Measurements from ENCODE around the gene ZNHIT6.
"Not testable (repeated sequence)": the region's sequence is repeated elsewhere in the genome, so short reads cannot be mapped to it uniquely, and the experiment has no call there.

Gene ZNHIT6

DNA sequence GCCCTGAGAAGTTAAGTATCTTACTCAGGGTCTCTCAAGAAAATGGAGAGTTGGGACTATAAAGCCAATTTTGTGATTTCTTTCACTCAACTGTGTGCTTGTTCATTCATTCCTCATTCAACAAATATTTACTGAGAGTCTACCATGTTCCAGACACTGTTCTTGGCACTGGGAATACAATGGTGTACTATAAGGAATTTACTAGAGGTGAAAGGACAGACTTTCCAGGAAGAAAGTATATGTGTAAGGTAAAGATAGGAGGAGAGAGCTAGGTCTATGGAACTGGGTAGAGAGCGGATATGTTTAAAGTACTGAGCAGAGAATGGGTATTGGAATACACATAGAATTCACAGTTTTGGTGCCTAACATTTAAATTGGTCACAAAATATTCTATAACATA lies 42.3 kb downstream of the ZNHIT6 start:
- DNase-seq = no peak

DNA sequence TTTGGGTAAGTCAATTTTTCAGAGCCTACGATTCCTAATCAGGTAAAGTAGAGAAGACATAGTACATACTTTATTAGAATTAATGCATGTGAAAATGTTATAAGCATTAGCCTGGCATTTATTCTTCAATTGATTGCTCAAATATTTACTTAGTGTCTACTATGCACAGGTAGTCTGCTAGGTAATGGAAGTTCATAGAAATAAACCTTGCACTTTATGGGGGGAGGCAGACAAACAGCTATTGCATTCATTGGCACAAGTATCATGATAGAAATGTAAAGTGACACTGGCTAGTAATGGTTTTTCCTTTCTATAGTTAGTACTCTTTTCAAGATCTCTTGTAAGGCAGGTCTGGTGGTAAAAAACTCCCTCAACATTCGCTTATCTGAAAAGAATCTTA lies 44.9 kb downstream of the ZNHIT6 start:
- no peak for DNase-seq

DNA sequence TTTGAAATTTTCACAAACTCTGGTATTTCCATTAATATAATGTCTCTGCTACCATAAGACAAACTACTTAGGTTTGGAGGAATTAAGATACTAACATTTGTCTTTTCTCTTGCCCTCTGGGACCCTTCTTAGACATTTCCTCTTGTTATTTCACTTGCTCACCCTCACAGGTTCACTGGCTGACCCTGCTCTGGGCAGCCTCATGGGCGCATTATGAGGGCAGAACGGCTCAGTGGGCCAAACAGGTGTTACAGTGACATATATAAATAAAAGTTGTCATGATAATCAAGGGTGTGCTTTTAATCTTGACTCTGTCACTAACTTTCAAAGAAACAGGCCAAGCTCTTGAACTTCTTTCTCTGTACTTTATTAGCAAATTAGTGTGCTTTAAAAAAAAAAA lies 46.5 kb downstream of the ZNHIT6 start:
- no peak for DNase-seq

DNA sequence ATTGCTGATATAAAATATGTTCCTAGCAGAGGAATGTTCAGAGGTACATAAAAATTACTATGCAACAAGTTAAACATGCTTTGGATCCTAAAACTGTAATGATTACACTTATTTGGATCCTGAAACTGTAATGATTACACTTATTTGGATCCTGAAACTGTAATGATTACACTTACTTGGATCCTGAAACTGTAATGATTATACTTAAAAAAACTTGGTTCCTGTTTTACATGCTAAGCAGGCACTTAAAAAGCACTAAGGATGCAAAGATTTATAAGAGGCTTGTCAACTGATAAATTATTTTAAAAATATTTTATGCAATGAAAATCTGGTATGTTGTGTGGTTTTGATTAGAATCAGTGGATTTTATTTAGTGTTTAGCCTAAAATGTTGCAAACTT lies 47.7 kb downstream of the ZNHIT6 start:
- no peak for DNase-seq

DNA sequence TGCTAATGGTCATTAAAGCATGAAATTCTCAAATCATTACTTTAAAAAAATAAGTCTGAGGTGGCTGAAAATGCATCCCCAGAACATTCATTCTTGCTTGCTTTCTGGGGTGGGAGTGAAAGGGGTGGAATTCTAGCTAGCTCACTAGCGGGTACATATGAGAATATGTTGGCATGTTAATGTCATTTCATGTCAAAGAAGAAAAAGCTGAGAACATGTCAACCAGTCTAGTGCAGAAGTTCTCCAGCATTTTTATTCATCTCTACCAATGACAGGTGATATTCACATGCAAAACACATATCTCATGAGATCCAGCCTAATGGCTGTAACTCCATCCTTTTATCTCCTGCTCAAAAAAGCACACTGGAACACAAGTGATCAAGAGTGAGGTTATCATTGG lies 49.1 kb downstream of the ZNHIT6 start:
- DNase-seq = no peak

DNA sequence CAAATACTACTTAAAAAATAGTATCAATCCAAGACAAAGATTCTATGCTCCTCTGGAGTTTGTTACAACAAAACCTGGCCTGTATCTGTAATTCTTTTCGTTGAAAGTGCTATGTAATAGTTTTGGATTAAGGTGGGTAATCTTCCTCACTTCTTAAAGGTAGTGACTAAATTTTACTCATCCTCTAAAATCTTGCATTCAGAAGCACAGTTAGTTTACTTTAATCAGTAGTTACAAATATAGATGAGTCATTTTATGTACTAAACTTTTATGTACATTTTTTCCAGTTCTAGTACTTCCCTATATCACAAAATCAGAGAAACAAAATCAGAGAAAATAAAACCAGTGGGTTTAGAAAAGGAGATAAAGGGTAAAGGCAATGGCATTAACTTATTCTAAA lies 51.3 kb downstream of the ZNHIT6 start:
- no peak for DNase-seq

DNA sequence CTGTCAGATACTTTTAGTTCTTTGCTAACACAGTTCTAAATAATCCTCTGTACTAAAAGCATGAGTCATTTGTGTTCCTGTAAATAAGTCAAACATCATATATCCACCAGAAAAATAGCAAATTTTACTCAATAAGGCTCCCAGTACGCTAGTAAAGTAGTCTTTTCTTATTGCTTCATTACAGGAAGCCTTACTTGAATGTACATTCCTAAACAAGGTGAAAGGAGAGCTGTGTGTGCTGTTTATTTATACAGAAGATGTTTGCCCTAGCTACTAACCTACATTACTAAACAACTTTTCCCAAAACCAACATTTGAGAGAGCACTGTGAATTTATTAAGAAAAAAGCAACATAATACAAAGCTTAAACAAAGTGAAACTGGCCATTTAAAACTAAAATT lies 52.0 kb downstream of the ZNHIT6 start:
- DNase-seq = no peak

DNA sequence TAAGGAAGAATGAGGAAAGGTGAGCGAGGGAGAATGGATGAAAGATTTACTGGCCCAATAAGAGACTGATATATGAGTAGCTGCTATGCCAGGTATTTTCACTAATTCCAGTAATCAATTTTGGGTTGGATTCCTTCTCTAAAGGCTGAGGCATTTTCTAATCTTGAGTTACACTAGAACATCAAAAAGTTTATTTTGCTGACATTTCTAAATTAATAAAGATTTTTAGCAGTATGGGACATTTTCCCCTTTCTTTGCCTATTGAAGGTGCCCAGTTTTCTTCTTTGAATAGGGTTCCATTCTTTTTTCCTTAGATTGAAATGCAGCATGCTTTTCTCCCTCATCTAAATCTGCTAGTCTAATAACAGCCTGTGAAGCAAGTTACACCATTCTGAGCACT lies 52.9 kb downstream of the ZNHIT6 start:
- DNase-seq = no peak

DNA sequence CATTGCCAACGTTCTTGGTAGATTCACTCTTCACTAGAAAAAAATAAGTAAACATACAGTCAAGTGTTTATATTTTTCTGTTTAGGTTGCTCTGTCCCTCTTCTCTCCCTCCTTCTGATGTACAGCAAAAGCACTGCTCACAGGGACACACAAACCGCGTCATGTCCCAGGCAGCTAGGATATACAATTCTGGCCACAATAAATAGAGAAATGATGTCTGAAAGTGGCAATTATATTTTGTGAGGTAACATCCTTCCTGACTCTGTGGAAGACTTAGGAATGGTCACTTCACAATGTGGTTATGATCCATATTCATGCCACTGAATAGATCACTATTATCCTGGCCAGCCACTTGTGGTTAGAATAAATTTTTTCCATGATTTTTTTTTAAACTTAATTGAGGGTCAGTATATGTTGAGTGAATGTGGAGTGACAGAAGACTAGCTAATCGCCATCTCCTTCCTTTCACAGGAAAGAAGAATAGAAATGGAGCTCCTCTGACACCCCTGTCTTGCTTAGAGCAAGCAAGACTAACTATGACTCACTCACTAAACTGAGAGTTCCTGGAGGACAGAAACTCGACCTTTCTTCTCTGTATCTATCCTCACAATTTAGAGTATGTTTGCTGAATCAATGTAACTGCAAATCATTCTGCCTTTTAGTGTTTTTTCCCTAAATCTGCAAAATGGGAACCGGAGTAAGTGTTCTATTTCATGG lies 54.0 kb downstream of the ZNHIT6 start:
- DNase-seq = no peak

DNA sequence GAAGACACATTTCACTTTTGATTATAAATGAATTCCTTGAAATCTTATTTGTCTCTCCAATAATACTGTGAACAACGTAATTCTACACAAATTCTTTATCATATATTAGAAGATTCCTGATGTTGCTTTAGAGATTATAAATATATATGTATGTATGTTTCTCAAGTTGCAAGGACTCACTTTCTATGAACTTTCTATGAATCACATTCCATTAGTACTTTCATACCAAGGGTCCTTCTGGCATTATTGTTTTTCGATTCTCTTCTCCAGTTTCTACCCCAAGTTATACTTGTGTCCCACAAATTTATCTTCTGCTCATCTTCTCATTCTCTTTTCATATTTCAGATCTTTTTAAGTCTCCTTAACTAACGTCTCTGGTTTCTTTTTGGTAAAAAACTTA lies 55.9 kb downstream of the ZNHIT6 start:
- DNase-seq = no peak

DNA sequence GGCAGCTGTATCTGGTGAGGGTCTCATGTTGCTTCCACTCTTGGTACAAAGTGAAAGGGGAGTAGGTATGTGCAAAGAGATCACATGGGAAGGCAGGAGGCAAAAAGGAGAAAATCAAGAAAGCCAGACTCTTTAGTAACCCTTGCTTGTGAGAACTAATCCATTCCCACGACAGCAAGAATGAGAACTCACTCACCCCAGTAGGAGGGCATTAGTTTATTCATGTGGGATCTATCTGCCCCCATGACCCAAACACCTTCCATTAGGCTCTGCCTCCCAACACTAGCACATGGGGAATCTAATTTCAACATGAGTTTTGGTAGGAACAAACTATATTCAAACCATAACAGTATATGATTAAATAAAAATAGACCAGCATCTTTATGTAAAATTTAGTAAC lies 57.6 kb downstream of the ZNHIT6 start:
- no peak for DNase-seq

DNA sequence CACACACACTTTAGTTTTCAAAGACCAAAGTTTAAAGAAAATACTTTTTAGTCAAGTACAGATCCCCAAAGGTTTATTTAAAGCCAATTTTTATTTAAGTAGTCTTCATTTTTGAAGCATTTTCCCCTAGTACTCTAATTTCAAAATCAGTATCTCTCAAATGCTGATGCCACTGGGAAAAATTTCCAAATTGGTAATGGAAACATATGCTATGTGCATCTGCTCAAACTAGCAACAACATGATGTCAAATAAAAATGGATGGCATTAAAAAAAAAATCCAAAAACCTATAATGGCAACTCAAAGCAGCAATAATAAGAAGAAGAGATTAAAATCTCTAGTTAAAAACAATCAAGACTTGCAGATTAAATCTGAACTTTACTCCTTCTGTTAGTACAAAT lies 58.6 kb downstream of the ZNHIT6 start:
- no peak for DNase-seq

DNA sequence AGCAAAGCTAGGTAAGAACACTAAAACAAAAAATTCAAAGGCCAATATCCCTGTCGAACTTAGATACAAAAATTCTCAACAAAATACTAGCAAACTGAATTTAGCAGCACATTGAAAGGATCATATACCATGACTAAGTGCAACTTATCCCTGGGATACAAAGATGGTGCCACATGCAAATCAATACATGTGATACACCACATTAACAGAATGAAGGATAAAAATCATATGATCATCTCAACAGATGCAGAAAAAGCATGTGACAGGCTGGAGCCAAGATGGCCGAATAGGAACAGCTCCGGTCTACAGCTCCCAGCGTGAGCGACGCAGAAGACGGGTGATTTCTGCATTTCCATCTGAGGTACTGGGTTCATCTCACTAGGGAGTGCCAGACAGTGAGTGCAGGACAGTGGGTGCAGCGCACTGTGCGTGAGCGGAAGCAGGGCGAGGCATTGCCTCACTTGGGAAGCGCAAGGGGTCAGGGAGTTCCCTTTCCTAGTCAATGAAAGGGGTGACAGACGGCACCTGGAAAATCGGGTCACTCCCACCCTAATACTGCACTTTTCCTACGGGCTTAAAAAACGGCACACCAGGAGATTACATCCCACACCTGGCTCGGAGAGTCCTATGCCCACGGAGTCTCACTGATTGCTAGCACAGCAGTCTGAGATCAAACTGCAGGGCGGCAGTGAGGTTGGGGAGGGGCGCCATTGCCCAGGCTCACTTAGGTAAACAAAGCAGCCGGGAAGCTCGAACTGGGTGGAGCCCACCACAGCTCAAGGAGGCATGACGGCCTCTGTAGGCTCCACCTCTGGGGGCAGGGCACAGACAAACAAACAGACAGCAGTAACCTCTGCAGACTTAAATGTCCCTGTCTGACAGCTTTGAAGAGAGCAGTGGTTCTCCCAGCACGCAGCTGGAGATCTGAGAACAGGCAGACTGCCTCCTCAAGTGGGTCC lies 66.4 kb downstream of the ZNHIT6 start:
- not testable (repeated sequence) for DNase-seq

DNA sequence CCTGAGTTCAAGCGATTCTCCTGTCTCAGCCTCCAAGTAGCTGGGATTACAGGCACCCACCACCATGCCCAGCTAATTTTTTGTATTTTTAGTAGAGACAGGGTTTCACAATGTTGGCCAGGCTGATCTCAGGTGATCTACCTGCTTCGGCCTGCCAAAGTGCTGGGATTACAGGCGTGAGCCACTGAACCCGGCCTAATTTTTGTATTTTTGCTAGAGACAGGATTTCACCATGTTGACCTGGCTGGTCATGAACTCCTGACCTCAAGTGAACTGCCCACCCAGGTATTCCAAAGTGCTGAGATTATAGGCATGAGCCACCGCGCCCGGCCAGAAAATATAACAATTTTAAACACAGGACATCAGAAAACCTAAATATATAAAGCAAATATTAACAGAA lies 68.3 kb downstream of the ZNHIT6 start:
- not testable (repeated sequence) for DNase-seq

DNA sequence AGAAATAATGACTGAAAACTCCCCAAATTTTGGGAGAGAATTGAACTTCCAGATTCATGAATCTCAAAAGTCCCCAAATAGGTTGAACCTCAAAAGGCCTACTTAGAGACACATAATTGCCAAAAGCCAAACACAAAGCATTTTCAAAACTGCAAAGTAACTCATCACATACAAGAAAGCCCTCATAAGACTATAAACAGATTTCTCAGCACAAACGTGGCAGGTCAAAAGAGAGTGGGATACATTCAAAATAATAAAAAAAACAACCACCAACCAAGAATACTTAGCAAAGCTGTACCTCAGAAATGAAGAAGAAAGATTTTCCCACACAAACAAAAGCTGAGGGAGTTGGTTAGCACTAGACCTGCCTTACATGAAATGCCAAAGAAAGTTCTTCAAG lies 69.8 kb downstream of the ZNHIT6 start:
- DNase-seq = no peak

DNA sequence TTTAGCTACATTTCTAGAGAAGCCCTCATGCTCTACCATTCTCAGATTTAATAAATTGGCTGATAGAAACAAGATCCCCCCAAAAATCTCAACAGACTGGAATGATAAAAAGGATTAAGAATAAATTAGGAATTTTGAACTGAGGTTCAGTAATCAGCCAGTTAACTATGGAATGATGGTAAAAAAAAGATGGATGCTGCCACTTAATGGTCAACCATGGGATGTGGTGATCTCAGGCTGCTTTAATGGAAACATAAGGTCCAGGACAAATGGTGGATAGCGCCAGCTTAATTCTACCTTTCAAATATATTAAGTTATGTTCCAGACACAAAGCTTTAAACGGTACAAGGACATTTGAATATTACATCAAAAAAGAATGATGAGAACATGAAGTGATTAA lies 77.7 kb downstream of the ZNHIT6 start:
- DNase-seq = no peak

DNA sequence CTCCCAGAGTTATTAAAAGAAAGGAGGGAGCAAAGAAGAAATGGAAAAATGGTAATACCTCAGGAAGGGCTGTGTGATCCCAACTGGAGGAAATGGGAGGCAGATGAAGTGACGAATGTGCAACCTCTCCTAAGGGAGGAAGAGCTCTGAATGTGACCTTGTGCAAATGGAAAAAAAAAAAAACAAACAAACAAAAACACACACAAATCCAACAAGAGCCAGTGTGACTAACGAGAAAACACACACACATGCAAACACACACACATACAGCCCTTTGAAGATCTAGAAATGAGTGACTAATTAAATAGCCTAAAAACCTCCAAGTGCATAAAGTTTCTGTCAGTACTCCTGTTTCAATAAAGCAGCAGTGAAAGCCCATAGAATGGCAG lies 78.7 kb downstream of the ZNHIT6 start:
- no peak for DNase-seq

DNA sequence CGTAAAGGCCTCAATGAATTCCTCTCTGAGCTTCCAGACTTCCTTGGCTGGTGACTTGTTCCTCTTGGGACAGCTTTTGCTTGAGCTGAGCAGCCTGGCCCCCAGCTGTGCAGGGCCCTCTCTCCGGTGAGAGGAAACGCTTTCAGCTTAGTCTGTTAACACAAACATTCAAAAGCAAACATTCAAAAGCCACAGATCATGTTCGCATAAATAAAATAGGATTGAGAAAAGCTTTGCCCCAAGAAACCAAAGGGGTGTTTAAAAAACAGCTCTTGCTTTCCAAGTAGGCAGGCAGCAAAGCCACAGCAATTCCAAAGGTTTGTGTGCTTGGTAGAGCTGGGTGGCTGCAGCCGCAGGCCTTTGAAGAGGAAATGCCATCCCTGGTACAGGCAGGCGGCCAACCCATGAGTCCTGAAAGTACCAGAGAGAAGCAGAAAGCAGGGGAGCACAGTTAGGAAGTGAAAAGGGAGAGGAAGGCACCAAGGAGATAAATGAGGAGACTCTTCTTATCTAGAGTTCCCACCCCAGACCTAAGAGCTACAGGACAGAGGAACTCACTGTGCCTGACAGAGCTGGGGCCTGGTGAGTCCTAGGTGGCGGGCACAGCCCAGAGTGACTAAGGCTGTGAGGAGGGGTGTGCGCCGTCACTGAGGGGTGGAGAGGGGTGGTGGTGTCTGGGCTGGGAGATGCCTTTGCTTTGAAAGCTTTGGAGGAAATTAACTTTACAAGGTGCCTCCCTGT lies 79.3 kb downstream of the ZNHIT6 start:
- DNase-seq = no peak

DNA sequence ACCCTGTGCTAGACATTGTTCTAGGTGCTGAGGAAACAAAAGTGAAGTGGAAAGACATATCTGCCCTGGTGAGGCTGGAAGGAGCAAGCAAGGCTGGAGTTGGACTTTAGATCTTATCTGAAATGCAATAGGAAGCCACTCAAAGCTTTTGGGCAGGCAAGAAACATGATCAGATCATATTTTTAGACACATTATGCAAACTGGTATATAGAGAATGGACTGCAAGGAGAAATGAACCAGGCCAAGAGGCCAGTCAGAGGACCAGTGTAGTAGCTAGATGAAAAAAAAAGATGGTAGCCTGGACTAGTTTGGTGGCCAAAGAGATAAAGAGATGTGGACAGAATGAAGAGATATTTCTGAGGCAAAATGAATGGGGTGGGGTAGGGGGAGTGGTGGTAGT lies 81.4 kb downstream of the ZNHIT6 start:
- no peak for DNase-seq

DNA sequence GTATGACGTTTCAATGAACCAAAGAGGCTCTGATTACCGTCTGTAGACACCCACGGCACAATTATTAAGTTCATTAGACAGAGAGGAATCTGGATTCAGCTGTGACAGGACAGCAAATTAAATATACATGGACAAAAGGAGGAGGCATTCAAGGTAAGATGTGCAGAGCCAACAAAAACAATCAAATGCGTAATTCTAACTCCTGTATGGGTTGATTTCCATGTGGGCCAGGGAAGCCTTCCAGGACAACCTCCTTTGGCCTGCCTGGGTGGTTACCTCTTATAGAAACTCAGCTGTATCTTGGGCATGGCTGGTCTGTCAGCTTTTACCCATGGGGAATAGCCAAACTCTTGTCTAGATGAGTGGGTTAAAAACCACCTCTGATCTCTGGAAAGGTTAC lies 83.9 kb downstream of the ZNHIT6 start:
- DNase-seq = no peak

DNA sequence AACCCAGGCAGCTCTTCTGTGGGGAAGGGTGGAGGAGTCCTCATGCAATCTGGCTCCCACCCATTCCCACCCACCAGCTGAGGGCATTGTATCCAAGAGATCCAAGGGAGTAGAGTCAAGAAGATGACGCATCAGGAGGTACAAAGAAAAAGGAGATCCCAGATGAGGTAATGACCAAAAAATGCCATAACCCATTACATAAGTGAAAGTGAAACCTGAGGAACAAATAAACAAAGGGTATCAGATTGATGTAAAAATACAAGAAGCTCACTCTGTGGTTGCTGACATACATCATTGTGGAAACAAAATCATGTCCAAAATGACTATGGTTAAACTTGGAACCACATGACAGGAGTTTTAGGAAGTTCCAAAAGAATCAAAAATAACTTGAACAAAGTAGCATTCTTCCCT lies 85.2 kb downstream of the ZNHIT6 start:
- no peak for DNase-seq

DNA sequence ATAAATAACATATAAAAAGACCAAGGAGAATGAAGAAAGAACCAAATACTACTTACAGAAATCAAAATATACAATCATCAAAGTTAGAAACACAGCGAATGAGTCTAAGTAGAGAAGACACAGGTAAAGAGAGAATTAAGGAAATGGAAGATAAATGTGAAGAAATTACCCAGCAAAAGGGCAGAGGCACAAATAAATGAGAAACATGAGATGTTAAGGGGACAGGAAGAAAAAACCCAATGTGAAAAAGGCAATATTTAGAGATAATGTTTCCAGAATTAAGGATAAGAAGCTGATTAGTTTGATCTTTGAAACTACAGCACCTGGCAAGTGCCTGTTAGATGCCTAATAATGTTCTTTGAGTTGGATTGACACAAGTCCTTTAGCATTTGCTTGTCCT lies 86.8 kb downstream of the ZNHIT6 start:
- DNase-seq = no peak

DNA sequence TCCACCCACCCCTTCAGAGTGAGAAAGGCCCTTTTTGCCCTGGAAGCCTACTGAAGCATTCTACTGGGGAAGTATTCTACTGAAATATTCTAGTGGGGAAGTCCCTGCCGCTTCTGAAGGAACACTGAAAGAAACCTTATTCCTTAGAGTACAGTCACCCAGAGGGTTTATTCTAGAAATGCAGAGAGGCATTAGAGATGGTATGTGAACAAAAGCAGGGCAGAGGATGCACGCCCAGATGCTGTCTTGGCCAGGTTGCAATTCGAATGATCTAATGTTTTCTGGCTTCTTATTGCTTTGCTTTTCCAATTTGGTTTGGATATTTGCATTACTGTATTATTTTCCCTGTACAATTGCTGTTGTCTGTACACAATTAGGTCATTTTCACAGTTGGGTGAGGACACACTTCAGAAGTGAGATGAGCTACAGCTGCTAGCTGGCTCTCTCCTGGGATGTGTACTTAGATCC lies 90.6 kb downstream of the ZNHIT6 start:
- DNase-seq = no peak

DNA sequence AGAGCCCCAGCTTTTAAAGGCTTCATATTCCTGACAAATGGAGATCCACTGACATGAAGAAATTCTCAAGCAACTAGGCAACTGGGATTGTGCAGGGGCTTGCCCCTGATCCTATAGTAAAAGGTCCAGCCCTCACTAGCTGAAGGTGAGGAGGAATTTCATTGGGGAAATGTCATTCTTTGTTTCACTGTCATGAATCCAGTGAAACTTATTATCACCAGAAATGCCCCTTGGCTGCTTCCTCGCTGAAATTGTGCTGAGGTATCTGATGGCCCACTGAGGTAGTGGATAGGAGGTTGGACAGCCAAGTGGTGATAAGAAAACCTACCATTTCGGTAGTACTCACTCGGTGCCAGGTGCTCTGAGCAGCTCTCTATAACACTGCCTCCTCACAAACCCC lies 91.5 kb downstream of the ZNHIT6 start:
- no peak for DNase-seq
